CD4-positive, alpha-beta T cell (primary cell): ENCODE results near the gene ARL16. TPM values are rescaled to one million over a fixed set of nuclear protein-coding genes. Genes with fewer than 3 reads are reported as not detected.

Source experiments
- ATAC-seq: fragments of 200-7000 bp; cut with Tn5 transposase; one replicate; pipeline ENCODE4 v1.10.0; 2022; ENCODE audit warnings: mild to moderate bottlenecking; ENCODE audit not compliant: poor library complexity
- CTCF ChIA-PET: fragments of 350-600 bp; sonication (Branson Sonifier 250); formaldehyde crosslinking; loops from one replicate; lab custom pipeline; 2021; ENCODE audit warnings: antibody characterized with exemption, inconsistent platforms; lab: Charles Lee
- POLR2A ChIA-PET: fragments of 350-600 bp; sonication (Branson Sonifier 250); formaldehyde crosslinking; loops from one replicate; lab custom pipeline; 2021; ENCODE audit warnings: antibody characterized with exemption, inconsistent platforms; lab: Charles Lee
- DNase-seq, 14 experiments: peaks; one replicate each; pipeline ENCODE4 v3.0.0-alpha.2; 2013 to 2020; ENCODE audit warnings: mixed read lengths in 2 of 14
- H3K27ac ChIP-seq, 2 donors: one replicate each; pipeline versions ENCODE4 v1.5.1 to v1.7.0; 2013; ENCODE audit warnings: low read length in 2 of 2, low read depth in 1 of 2, mild to moderate bottlenecking in 1 of 2
- H3K27me3 ChIP-seq, 2 experiments: 1 replicate in 1 of 2; 2 replicates in 1 of 2; pipeline versions ENCODE4 v1.6.1 to v1.7.0; 2013; ENCODE audit warnings: low read length in 2 of 2, control low read depth in 1 of 2, mild to moderate bottlenecking in 1 of 2, moderate library complexity in 1 of 2; ENCODE audit not compliant: insufficient read depth in 2 of 2, control insufficient read depth in 1 of 2
- H3K36me3 ChIP-seq: one replicate; pipeline ENCODE4 v1.6.1; 2013; ENCODE audit warnings: low read length, control low read depth; ENCODE audit not compliant: insufficient read depth
- H3K4me1 ChIP-seq: one replicate; pipeline ENCODE4 v1.6.1; 2013; ENCODE audit warnings: low read length, control low read depth; ENCODE audit not compliant: insufficient read depth
- H3K4me3 ChIP-seq: one replicate; pipeline ENCODE4 v1.5.1; 2013; ENCODE audit warnings: mild to moderate bottlenecking, low read length, moderate library complexity
- H3K9me3 ChIP-seq, 2 experiments: 1 replicate in 1 of 2; 2 replicates in 1 of 2; pipeline versions ENCODE4 v1.6.1 to v1.7.0; 2013; ENCODE audit warnings: low read length in 2 of 2, mild to moderate bottlenecking in 2 of 2, control low read depth in 1 of 2, moderate library complexity in 1 of 2; ENCODE audit not compliant: control insufficient read depth in 1 of 2, insufficient read depth in 1 of 2
- H3K27ac Mint-ChIP-seq: one replicate; pipeline ENCODE4 v1.8.0; 2020; ENCODE audit warnings: mixed read lengths
- H3K27me3 Mint-ChIP-seq: one replicate; pipeline ENCODE4 v1.8.0; 2021; ENCODE audit warnings: mixed read lengths
- H3K36me3 Mint-ChIP-seq: one replicate; pipeline ENCODE4 v1.8.0; 2021; ENCODE audit warnings: low read depth, mixed read lengths
- H3K4me1 Mint-ChIP-seq: one replicate; pipeline ENCODE4 v1.8.0; 2021; ENCODE audit warnings: low read depth, mixed read lengths
- H3K4me3 Mint-ChIP-seq: one replicate; pipeline ENCODE4 v1.8.0; 2020; ENCODE audit warnings: mild to moderate bottlenecking, mixed read lengths
- H3K9me3 Mint-ChIP-seq: one replicate; pipeline ENCODE4 v1.8.0; 2020; ENCODE audit warnings: mixed read lengths
- intact Hi-C, 2 experiments: fragments of 100-400 bp; cut with DNase I in 1 of 2; cut with micrococcal nuclease in 1 of 2; formaldehyde crosslinking; loops; one replicate each; pipeline versions ENCODE4 v1.15.1 to v1.9.0; 2023 to 2025; cut with DNase I, micrococcal nuclease
- total RNA-seq, 174 experiments: library from RNA in 2 of 174; stranded (reverse) in 2 of 174; gene quantifications; one replicate each; pipeline ENCODE4 v1.2.3 and lab custom pipeline; 2021 to 2026
- TF ChIP-seq, protein P1 (sequence below): fragments of 200-600 bp; IDR thresholded peaks from one replicate; pipeline ENCODE4 v1.8.0; 2022; ENCODE audit warnings: antibody characterized with exemption, mild to moderate bottlenecking

The ARL16 gene
- total RNA-seq, 2 experiments from 2014 or later, result 35.7 to 38.5 TPM

DNA sequence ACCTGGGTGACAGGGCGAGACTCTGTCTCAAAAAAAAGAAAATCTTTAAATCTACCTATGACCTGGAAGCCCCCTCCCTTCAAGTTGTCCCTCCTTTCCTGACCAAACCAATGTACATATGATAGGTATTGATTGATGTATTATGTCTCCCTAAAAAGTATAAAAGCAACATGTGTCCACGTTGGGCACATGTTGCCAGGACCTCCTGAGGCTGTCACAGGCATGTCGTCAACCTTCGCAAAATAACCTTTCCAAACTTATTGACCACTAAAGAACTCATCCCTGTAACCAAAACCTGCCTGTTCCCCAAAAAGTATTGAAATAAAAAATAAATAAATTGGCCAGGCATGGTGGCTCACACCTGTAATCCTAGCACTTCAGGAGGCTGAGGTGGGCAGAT, 21.6 kb downstream of the ARL16 start:
- ATAC-seq (no peak), DNase-seq (no peak)
- TF ChIP-seq, protein P1, sequence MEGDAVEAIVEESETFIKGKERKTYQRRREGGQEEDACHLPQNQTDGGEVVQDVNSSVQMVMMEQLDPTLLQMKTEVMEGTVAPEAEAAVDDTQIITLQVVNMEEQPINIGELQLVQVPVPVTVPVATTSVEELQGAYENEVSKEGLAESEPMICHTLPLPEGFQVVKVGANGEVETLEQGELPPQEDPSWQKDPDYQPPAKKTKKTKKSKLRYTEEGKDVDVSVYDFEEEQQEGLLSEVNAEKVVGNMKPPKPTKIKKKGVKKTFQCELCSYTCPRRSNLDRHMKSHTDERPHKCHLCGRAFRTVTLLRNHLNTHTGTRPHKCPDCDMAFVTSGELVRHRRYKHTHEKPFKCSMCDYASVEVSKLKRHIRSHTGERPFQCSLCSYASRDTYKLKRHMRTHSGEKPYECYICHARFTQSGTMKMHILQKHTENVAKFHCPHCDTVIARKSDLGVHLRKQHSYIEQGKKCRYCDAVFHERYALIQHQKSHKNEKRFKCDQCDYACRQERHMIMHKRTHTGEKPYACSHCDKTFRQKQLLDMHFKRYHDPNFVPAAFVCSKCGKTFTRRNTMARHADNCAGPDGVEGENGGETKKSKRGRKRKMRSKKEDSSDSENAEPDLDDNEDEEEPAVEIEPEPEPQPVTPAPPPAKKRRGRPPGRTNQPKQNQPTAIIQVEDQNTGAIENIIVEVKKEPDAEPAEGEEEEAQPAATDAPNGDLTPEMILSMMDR, result no peak
- Mint-ChIP-seq H3K36me3 (peaks cover 17% of the 10 kb centered on the region), H3K4me3 (no peak overlapping the region), H3K27ac (peak overlapping the region; percentile 90), H3K9me3 (no peaks in the 10 kb centered on the region), H3K4me1 (peaks cover 42% of the 10 kb centered on the region), H3K27me3 (no peaks in the 10 kb centered on the region)
- Histone ChIP-seq H3K27me3 (no peaks in the 10 kb centered on the region), H3K4me3 (no peak overlapping the region), H3K27ac (peak overlapping the region in 1 of 2 donors; percentile 23), H3K4me1 (peaks cover 51% of the 10 kb centered on the region), H3K9me3 (no peaks in the 10 kb centered on the region), H3K36me3 (peaks cover 12% of the 10 kb centered on the region)
- ChIA-PET CTCF (no interaction called here), POLR2A (interaction anchor here (1.0 to 2.6 kb wide), 3 partner anchors 21 to 149 kb away, joined by 3 to 22 read pairs (median 3); partner anchors contain the start of genes ACTG1, ARL16 and HGS)
- intact Hi-C loops, result no loop called here

- H3K27ac ChIP-seq, result no peak overlapping the region
- Mint-ChIP-seq H3K27ac (peak overlapping the region; percentile 20), H3K27me3 (no peaks in the 10 kb centered on the region), H3K36me3 (peaks cover 5% of the 10 kb centered on the region), H3K4me1 (peaks cover 30% of the 10 kb centered on the region), H3K9me3 (no peaks in the 10 kb centered on the region), H3K4me3 (no peak overlapping the region)
- TF ChIP-seq, protein P1, result no peak
- H3K27me3 ChIP-seq, result no peaks in the 10 kb centered on the region
- H3K36me3 ChIP-seq, result peaks cover 12% of the 10 kb centered on the region
- no peak overlapping the region for H3K4me3 ChIP-seq
- intact Hi-C loops, result no loop called here
- peaks cover 51% of the 10 kb centered on the region for H3K4me1 ChIP-seq
- ChIA-PET POLR2A (no interaction called here), CTCF (no interaction called here)
- H3K9me3 ChIP-seq, result no peaks in the 10 kb centered on the region
- ATAC-seq (no peak), DNase-seq (no peak)
These were observed 23.2 kb downstream of the ARL16 start for GRCh38 chr17:81660441-81660840.

GRCh38 chr17:81659038-81659437, 24.6 kb downstream of the ARL16 start:
- peaks cover under 1% of the 10 kb centered on the region for H3K36me3 ChIP-seq
- H3K27ac ChIP-seq, result no peak overlapping the region
- H3K27me3 ChIP-seq, result no peaks in the 10 kb centered on the region
- Mint-ChIP-seq H3K27me3 (no peaks in the 10 kb centered on the region), H3K4me3 (no peak overlapping the region), H3K9me3 (no peaks in the 10 kb centered on the region), H3K36me3 (no peaks in the 10 kb centered on the region), H3K4me1 (peaks cover 22% of the 10 kb centered on the region), H3K27ac (no peak overlapping the region)
- ATAC-seq (no peak), DNase-seq (no peak)
- peaks cover 39% of the 10 kb centered on the region for H3K4me1 ChIP-seq
- CTCF ChIA-PET, result interaction anchor here (0.7 kb wide), 1 partner anchor 45 kb away, joined by 4 read pairs; no protein-coding TSS in a partner anchor
- intact Hi-C loops, result no loop called here
- POLR2A ChIA-PET, result interaction anchor here (0.7 kb wide), 1 partner anchor 159 kb away, joined by 4 read pairs; no protein-coding TSS in a partner anchor
- no peaks in the 10 kb centered on the region for H3K9me3 ChIP-seq
- TF ChIP-seq, protein P1, result no peak
- H3K4me3 ChIP-seq, result no peak overlapping the region
